GM23338 (cell line): ENCODE data around the gene GRIK4. TPM values are rescaled to one million over a fixed set of nuclear protein-coding genes. Genes with fewer than 3 reads are reported as not detected.

Experiments used
- ATAC-seq: fragments of 200-7000 bp; cut with Tn5 transposase; 3 replicates; pipeline ENCODE4 v1.9.1; 2020
- DNase-seq: peaks from one replicate; pipeline ENCODE4 v3.0.0-alpha.2; 2015; ENCODE audit warnings: low spot score
- H2AFZ ChIP-seq: fragments of 200-600 bp; sonication (generic); 2 replicates; pipeline ENCODE4 v1.8.0; 2016; ENCODE audit warnings: antibody characterized with exemption, mild to moderate bottlenecking, moderate library complexity
- H3F3A ChIP-seq: fragments of 200-600 bp; sonication (generic); replicated peaks from 2 replicates; pipeline ENCODE4 v1.8.0; 2017; ENCODE audit warnings: antibody characterized with exemption, mixed run types, low read depth
- H3K27ac ChIP-seq: fragments of 200-600 bp; sonication (generic); 2 replicates; pipeline ENCODE4 v1.6.1; 2016; ENCODE audit warnings: low read depth
- H3K27me3 ChIP-seq: fragments of 200-600 bp; sonication (generic); 2 replicates; pipeline ENCODE4 v1.8.0; 2016; ENCODE audit warnings: mild to moderate bottlenecking, mixed run types, moderate library complexity; ENCODE audit not compliant: insufficient read depth
- H3K36me3 ChIP-seq: fragments of 200-600 bp; sonication (generic); 2 replicates; pipeline ENCODE4 v1.8.0; 2016; ENCODE audit warnings: mild to moderate bottlenecking; ENCODE audit not compliant: insufficient read depth
- H3K4me1 ChIP-seq: fragments of 200-600 bp; sonication (generic); 2 replicates; pipeline ENCODE4 v1.8.0; 2016; ENCODE audit warnings: mild to moderate bottlenecking, moderate library complexity; ENCODE audit not compliant: insufficient read depth
- H3K4me2 ChIP-seq: fragments of 200-600 bp; sonication (generic); 2 replicates; pipeline ENCODE4 v1.7.1; 2017; ENCODE audit warnings: mixed run types
- H3K4me3 ChIP-seq: fragments of 200-600 bp; sonication (generic); 2 replicates; pipeline ENCODE4 v1.6.1; 2016; ENCODE audit warnings: mixed run types
- H3K79me2 ChIP-seq: fragments of 200-600 bp; sonication (generic); replicated peaks from 2 replicates; pipeline ENCODE4 v1.8.0; 2017; ENCODE audit warnings: mild to moderate bottlenecking; ENCODE audit not compliant: insufficient read depth
- H3K9me2 ChIP-seq: fragments of 200-600 bp; sonication (generic); 2 replicates; pipeline ENCODE4 v1.8.0; 2017; ENCODE audit not compliant: insufficient read depth
- H4K20me1 ChIP-seq: fragments of 200-600 bp; sonication (generic); replicated peaks from 2 replicates; pipeline ENCODE4 v1.8.0; 2017; ENCODE audit warnings: mild to moderate bottlenecking; ENCODE audit not compliant: insufficient read depth
- H3K27ac Mint-ChIP-seq: 2 replicates; pipeline ENCODE4 v1.8.0; 2020; ENCODE audit warnings: inconsistent platforms, mild to moderate bottlenecking, moderate library complexity, mixed read lengths
- H3K27me3 Mint-ChIP-seq: 3 replicates; pipeline ENCODE4 v1.8.0; 2022; ENCODE audit warnings: low read depth, mild to moderate bottlenecking, moderate library complexity, mixed read lengths, inconsistent platforms; ENCODE audit not compliant: insufficient read depth, poor library complexity
- H3K36me3 Mint-ChIP-seq: 3 replicates; pipeline ENCODE4 v1.8.0; 2021; ENCODE audit warnings: low read depth, mild to moderate bottlenecking, inconsistent platforms, moderate library complexity, mixed read lengths
- H3K4me1 Mint-ChIP-seq: 3 replicates; pipeline ENCODE4 v1.8.0; 2020; ENCODE audit warnings: mild to moderate bottlenecking, inconsistent platforms, mixed read lengths
- H3K4me3 Mint-ChIP-seq: 3 replicates; pipeline ENCODE4 v1.8.0; 2021; ENCODE audit warnings: moderate library complexity, mild to moderate bottlenecking, inconsistent platforms, mixed read lengths
- H3K9me3 Mint-ChIP-seq: 3 replicates; pipeline ENCODE4 v1.8.0; 2020; ENCODE audit warnings: moderate library complexity, mild to moderate bottlenecking, inconsistent platforms, mixed read lengths
- CREB1 ChIP-seq: fragments of 250-450 bp; sonication (Bioruptor Pico); IDR thresholded peaks from 2 replicates; pipeline ENCODE4 v1.5.0; 2020; ENCODE audit warnings: low read depth, mild to moderate bottlenecking, moderate library complexity
- EZH2 ChIP-seq: fragments of 200-600 bp; sonication (generic); IDR thresholded peaks from one replicate; pipeline ENCODE4 v1.8.0; 2017; ENCODE audit warnings: antibody characterized with exemption, mild to moderate bottlenecking, low read depth; ENCODE audit not compliant: unreplicated experiment
- JUNB ChIP-seq: IDR thresholded peaks from one replicate; pipeline ENCODE4 v1.6.1; 2016; ENCODE audit warnings: antibody characterized with exemption; ENCODE audit not compliant: unreplicated experiment
- NANOG ChIP-seq: IDR thresholded peaks from 2 replicates; pipeline ENCODE4 v1.6.1; 2016; ENCODE audit warnings: antibody characterized with exemption, borderline replicate concordance
- POLR2AphosphoS5 ChIP-seq: IDR thresholded peaks from 2 replicates; pipeline ENCODE4 v1.6.1; 2016; ENCODE audit warnings: antibody characterized with exemption, low read depth
- STAT1 ChIP-seq: IDR thresholded peaks from one replicate; pipeline ENCODE4 v1.6.1; 2016; ENCODE audit warnings: antibody characterized with exemption; ENCODE audit not compliant: unreplicated experiment
- ZNF114 ChIP-seq: fragments of 250-450 bp; sonication (Bioruptor Pico); IDR thresholded peaks from 2 replicates; pipeline ENCODE4 v1.5.0; 2020; ENCODE audit warnings: mild to moderate bottlenecking, moderate library complexity
- ZNF331 ChIP-seq: fragments of 250-450 bp; sonication (Bioruptor Pico); IDR thresholded peaks from 2 replicates; pipeline ENCODE4 v1.5.0; 2020; ENCODE audit warnings: low read depth, mild to moderate bottlenecking, moderate library complexity
- polyA plus RNA-seq: library from polyadenylated mRNA; unstranded; fragments of >200 nt; fragmentation: Nextera tagmentation; extraction: Ambion mirVana; gene quantifications from 2 replicates; pipeline ENCODE4 v1.2.1, GENCODE V29; 2016
- total RNA-seq: library from RNA; depleted of rRNA; stranded (reverse); fragments of >200 nt; shearing (Covaris generic); gene quantifications from 2 replicates; pipeline ENCODE4 v1.2.3, GENCODE V29; 2014
- TF ChIP-seq, protein P1 (sequence below): IDR thresholded peaks from one replicate; pipeline ENCODE4 v1.6.1; 2018; ENCODE audit warnings: antibody characterized with exemption; ENCODE audit not compliant: unreplicated experiment
- TF ChIP-seq, protein P2 (sequence below), 2 experiments: fragments of 200-600 bp in 1 of 2; sonication (generic) in 1 of 2; conservative IDR thresholded peaks; 2 replicates each; pipeline versions ENCODE4 v1.5.1 to v1.6.1; 2016 to 2017; ENCODE audit warnings: antibody characterized with exemption in 2 of 2, low read depth in 2 of 2, mild to moderate bottlenecking in 2 of 2, moderate library complexity in 1 of 2
- TF ChIP-seq, protein P3 (sequence below): IDR thresholded peaks from 2 replicates; pipeline ENCODE4 v1.6.1; 2016; ENCODE audit warnings: antibody characterized with exemption
- TF ChIP-seq, protein P4 (sequence below): fragments of 250-450 bp; sonication (Bioruptor Pico); IDR thresholded peaks from 2 replicates; pipeline ENCODE4 v1.5.0; 2020; ENCODE audit warnings: mild to moderate bottlenecking, moderate library complexity

GRIK4 gene
- total and polyA plus RNA-seq, 2 experiments from 2014 or later = 0.63 to 2.2 TPM

DNA sequence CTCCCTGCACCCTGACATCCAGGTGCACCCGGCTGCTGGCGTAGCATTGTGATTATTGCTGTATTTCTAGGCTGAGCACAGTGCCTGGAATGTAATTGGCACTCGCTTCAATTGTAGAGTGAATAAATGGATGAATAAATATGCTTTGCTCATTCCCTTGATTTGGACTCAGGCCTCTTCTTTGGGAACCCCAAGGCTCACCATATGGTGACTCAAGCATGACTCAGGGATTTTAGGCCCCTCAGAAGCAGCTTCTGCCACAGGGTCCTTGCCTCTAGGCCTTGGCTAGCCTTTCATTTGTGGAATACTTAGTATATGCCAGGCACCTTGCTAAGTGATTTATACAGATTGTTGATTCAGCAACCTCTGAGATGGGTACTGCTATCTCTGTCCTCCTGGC is 78.9 kb downstream of the GRIK4 start:
- H3K27me3 Mint-ChIP-seq = peaks cover 6% of the 10 kb centered on the region
- H4K20me1 ChIP-seq = no peaks in the 10 kb centered on the region
- ATAC-seq (no peak), DNase-seq (no peak)
- TF ChIP-seq STAT1 (no peak), JUNB (no peak), CREB1 (no peak), ZNF114 (CRISPR knock-in tag) (no peak), EZH2 (no peak), NANOG (no peak), POLR2AphosphoS5 (no peak), ZNF331 (CRISPR knock-in tag) (no peak)
- TF ChIP-seq, protein P1, sequence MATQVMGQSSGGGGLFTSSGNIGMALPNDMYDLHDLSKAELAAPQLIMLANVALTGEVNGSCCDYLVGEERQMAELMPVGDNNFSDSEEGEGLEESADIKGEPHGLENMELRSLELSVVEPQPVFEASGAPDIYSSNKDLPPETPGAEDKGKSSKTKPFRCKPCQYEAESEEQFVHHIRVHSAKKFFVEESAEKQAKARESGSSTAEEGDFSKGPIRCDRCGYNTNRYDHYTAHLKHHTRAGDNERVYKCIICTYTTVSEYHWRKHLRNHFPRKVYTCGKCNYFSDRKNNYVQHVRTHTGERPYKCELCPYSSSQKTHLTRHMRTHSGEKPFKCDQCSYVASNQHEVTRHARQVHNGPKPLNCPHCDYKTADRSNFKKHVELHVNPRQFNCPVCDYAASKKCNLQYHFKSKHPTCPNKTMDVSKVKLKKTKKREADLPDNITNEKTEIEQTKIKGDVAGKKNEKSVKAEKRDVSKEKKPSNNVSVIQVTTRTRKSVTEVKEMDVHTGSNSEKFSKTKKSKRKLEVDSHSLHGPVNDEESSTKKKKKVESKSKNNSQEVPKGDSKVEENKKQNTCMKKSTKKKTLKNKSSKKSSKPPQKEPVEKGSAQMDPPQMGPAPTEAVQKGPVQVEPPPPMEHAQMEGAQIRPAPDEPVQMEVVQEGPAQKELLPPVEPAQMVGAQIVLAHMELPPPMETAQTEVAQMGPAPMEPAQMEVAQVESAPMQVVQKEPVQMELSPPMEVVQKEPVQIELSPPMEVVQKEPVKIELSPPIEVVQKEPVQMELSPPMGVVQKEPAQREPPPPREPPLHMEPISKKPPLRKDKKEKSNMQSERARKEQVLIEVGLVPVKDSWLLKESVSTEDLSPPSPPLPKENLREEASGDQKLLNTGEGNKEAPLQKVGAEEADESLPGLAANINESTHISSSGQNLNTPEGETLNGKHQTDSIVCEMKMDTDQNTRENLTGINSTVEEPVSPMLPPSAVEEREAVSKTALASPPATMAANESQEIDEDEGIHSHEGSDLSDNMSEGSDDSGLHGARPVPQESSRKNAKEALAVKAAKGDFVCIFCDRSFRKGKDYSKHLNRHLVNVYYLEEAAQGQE = no peak
- TF ChIP-seq, protein P2, sequence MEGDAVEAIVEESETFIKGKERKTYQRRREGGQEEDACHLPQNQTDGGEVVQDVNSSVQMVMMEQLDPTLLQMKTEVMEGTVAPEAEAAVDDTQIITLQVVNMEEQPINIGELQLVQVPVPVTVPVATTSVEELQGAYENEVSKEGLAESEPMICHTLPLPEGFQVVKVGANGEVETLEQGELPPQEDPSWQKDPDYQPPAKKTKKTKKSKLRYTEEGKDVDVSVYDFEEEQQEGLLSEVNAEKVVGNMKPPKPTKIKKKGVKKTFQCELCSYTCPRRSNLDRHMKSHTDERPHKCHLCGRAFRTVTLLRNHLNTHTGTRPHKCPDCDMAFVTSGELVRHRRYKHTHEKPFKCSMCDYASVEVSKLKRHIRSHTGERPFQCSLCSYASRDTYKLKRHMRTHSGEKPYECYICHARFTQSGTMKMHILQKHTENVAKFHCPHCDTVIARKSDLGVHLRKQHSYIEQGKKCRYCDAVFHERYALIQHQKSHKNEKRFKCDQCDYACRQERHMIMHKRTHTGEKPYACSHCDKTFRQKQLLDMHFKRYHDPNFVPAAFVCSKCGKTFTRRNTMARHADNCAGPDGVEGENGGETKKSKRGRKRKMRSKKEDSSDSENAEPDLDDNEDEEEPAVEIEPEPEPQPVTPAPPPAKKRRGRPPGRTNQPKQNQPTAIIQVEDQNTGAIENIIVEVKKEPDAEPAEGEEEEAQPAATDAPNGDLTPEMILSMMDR (conservative IDR thresholded peaks at IDR 0.05; ENCODE audit: low read depth in 2 of 2) = no peak
- TF ChIP-seq, protein P3, sequence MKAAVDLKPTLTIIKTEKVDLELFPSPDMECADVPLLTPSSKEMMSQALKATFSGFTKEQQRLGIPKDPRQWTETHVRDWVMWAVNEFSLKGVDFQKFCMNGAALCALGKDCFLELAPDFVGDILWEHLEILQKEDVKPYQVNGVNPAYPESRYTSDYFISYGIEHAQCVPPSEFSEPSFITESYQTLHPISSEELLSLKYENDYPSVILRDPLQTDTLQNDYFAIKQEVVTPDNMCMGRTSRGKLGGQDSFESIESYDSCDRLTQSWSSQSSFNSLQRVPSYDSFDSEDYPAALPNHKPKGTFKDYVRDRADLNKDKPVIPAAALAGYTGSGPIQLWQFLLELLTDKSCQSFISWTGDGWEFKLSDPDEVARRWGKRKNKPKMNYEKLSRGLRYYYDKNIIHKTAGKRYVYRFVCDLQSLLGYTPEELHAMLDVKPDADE = no peak
- TF ChIP-seq, protein P4, sequence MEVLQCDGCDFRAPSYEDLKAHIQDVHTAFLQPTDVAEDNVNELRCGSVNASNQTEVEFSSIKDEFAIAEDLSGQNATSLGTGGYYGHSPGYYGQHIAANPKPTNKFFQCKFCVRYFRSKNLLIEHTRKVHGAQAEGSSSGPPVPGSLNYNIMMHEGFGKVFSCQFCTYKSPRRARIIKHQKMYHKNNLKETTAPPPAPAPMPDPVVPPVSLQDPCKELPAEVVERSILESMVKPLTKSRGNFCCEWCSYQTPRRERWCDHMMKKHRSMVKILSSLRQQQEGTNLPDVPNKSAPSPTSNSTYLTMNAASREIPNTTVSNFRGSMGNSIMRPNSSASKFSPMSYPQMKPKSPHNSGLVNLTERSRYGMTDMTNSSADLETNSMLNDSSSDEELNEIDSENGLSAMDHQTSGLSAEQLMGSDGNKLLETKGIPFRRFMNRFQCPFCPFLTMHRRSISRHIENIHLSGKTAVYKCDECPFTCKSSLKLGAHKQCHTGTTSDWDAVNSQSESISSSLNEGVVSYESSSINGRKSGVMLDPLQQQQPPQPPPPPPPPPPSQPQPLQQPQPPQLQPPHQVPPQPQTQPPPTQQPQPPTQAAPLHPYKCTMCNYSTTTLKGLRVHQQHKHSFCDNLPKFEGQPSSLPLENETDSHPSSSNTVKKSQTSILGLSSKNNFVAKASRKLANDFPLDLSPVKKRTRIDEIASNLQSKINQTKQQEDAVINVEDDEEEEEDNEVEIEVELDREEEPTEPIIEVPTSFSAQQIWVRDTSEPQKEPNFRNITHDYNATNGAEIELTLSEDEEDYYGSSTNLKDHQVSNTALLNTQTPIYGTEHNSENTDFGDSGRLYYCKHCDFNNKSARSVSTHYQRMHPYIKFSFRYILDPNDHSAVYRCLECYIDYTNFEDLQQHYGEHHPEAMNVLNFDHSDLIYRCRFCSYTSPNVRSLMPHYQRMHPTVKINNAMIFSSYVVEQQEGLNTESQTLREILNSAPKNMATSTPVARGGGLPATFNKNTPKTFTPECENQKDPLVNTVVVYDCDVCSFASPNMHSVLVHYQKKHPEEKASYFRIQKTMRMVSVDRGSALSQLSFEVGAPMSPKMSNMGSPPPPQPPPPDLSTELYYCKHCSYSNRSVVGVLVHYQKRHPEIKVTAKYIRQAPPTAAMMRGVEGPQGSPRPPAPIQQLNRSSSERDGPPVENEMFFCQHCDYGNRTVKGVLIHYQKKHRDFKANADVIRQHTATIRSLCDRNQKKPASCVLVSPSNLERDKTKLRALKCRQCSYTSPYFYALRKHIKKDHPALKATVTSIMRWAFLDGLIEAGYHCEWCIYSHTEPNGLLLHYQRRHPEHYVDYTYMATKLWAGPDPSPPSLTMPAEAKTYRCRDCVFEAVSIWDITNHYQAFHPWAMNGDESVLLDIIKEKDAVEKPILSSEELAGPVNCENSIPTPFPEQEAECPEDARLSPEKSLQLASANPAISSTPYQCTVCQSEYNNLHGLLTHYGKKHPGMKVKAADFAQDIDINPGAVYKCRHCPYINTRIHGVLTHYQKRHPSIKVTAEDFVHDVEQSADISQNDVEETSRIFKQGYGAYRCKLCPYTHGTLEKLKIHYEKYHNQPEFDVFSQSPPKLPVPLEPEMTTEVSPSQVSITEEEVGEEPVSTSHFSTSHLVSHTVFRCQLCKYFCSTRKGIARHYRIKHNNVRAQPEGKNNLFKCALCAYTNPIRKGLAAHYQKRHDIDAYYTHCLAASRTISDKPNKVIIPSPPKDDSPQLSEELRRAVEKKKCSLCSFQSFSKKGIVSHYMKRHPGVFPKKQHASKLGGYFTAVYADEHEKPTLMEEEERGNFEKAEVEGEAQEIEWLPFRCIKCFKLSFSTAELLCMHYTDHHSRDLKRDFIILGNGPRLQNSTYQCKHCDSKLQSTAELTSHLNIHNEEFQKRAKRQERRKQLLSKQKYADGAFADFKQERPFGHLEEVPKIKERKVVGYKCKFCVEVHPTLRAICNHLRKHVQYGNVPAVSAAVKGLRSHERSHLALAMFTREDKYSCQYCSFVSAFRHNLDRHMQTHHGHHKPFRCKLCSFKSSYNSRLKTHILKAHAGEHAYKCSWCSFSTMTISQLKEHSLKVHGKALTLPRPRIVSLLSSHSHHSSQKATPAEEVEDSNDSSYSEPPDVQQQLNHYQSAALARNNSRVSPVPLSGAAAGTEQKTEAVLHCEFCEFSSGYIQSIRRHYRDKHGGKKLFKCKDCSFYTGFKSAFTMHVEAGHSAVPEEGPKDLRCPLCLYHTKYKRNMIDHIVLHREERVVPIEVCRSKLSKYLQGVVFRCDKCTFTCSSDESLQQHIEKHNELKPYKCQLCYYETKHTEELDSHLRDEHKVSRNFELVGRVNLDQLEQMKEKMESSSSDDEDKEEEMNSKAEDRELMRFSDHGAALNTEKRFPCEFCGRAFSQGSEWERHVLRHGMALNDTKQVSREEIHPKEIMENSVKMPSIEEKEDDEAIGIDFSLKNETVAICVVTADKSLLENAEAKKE (CRISPR knock-in tag) = no peak
- no peak overlapping the region for H3K4me3 Mint-ChIP-seq
- H3K9me3 Mint-ChIP-seq = no peaks in the 10 kb centered on the region
- H3K36me3 ChIP-seq = no peaks in the 10 kb centered on the region
- H3K79me2 ChIP-seq = no peaks in the 10 kb centered on the region
- no peaks in the 10 kb centered on the region for H3K27me3 ChIP-seq
- H2AFZ ChIP-seq = no peak overlapping the region
- no peaks in the 10 kb centered on the region for H3K9me2 ChIP-seq
- no peak overlapping the region for H3K27ac ChIP-seq
- peaks cover 18% of the 10 kb centered on the region for H3K4me1 ChIP-seq
- H3K4me1 Mint-ChIP-seq = peaks cover 31% of the 10 kb centered on the region
- no peak overlapping the region for H3K4me3 ChIP-seq
- no peaks in the 10 kb centered on the region for H3F3A ChIP-seq
- H3K4me2 ChIP-seq = no peak overlapping the region
- 0 out of 3 replicates have a peak, but pooled peaks cover 3% of the 10 kb centered on the region for H3K36me3 Mint-ChIP-seq
- peak overlapping the region; percentile 57 for H3K27ac Mint-ChIP-seq
